Right lobe of liver (tissue), 4 donors: ENCODE measurements around the gene EIF3B.

ENCODE experiments used
- CTCF ChIP-seq, 4 donors: fragments of 200-600 bp in 3 of 4; fragments of 450-650 bp in 1 of 4; IDR thresholded peaks; one replicate each; pipeline versions ENCODE4 v1.5.1 to v1.8.0; 2016 to 2022; ENCODE audit warnings: antibody characterized with exemption in 4 of 4, mild to moderate bottlenecking in 2 of 4
- POLR2A ChIP-seq: fragments of 450-650 bp; IDR thresholded peaks from one replicate; pipeline ENCODE4 v1.6.1; 2017; ENCODE audit warnings: antibody characterized with exemption, mild to moderate bottlenecking
- donor health status: DM: no; HTN: no; CAD: no.
- donor health status: DM: no; HTN: no; CAD: no.
- donor health status: DM: no; HTN: yes; CAD: no.

- no peak for TF ChIP-seq CTCF (IDR thresholded peaks at IDR 0.05)
- no peak for TF ChIP-seq POLR2A
Measured at GRCh38 chr7:2398506-2398905, 43.9 kb downstream of the EIF3B start.
